Measurements from ENCODE around the gene TRIM45.

TRIM45 gene

DNA sequence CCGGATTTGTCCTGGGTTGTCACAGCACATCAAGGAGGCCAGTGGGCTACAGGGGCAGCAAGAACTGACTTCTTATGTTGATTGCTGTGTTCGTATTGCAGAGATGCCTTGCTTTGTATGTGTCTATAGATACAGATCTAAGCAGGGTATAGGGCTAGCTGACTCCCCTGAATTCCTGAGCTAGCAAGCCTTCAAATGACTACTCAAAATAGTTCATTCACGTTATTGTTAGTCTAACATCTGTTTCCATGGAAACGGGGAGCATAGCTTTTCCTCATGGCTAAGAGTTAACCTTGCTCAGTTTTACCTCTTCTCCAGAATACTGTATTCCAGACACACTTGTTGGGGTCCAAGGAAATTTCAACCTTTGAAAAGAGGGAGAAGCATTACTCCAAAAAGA is 24.1 kb downstream of the TRIM45 start:
- no peak for DNase-seq

DNA sequence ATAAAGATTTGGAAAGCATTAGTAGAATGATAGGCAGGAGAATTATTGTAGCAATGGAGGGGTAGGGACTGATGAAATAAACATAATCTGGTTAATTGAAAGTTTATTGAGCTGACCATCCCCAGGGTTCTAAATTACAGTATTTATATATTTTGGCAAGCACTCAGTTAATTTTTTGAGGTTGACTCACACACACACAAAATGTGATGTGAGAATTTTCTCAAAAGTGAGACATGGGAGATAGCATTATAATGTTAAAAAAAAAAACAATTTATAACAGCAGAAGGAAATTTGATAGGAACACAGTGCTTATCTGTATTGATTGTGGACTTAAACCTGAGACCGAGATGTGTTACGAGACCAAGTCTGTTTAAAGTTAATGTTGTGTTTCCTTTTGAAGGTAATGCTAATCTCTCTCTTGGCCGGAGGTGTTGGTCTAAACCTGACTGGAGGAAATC is 24.6 kb downstream of the TRIM45 start:
- no peak for DNase-seq

DNA sequence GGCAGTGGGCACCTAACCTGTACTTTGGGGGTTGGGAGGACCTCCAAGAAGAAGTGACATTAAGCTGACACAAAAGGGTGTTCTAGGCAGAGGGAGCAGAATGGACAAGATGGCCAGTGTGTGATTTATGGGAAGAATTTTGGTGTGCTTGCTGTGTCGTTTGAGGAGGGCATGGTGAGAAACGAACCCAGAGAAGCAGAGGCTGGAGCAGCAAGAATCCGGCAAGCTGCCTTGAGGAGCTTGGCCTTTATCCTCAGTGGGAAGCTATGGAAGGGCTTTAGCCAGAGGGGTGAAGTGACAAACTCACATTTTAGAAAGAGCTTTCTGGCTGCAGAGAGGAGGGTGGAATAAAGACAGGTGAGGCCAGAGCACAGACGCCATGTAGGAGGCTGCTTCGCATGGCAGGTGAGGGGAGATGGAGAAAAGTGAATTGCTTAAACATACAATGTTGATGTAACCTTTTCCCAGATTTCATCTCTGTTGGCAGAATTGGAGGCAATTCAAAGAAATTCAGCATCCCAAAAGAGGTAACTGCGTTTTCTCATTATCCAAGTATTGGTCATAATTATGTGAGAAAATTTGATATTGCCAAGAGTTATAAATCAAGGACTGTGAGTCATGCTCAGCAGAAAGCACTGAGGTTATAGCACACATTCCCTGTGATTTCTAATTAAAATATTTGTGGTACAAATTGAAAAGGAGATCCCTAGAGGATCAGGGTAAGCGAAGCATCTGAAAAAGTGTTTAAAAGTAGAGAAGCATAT is 26.5 kb downstream of the TRIM45 start:
- no peak for DNase-seq

DNA sequence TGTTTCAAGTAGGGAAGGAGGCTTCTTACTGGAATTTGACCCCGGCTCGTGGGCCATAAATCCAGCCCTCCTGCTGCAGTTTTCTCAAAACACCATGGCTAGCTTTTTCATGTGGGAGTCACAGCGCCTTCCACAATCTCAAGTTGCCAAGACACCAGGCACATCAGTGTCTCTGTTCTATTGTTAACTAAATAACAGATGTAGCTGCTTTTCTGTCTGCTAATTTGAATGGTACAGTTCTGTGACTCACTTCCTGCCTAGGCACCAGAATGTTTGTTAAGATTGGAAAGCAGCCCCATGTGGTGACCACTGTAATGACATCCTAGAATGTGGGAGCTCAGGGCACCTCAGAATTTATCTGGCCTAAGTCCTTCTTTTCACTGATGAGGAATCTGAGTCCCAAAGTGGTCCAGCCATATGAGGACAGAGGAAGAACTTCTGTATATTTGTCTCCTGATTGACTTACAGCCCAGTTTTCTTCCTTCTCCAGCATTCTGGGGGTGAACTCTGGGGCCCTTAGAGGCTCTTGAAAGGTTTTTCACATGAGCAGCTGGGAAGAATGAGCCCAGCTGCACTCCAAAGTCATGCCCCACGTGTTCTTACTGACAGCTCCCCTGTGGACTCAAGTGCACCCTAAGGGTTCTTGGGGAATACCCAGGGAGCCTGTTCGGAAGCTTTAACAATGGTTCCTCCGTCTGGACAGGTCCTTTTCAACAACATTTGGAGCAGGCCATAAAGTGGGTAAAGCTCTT is 27.5 kb downstream of the TRIM45 start:
- DNase-seq = peak in 1 of 2 donors; percentile 26

DNA sequence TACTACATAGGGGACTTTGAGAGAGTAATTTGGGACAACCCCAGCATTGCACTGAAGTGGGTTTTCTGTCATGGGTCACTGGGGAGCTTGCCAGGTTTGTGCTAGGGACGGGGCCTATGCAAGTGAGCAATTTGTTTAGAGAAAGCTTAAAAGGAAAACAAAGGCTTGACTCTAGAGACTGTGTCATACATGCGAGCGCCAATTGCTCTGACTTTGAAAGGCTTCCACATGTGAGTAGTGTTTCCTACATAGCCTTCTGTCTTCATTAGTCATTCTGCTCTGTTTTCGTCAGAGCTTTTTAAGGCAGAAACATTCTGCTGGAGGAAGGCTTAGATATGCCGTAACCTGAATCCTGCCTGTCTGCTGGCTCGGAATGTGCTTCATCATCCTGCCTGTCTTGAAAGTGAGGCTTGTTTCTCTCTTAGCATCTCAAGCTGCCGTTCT is 28.4 kb downstream of the TRIM45 start:
- peak; percentile 4 to 41 for DNase-seq

DNA sequence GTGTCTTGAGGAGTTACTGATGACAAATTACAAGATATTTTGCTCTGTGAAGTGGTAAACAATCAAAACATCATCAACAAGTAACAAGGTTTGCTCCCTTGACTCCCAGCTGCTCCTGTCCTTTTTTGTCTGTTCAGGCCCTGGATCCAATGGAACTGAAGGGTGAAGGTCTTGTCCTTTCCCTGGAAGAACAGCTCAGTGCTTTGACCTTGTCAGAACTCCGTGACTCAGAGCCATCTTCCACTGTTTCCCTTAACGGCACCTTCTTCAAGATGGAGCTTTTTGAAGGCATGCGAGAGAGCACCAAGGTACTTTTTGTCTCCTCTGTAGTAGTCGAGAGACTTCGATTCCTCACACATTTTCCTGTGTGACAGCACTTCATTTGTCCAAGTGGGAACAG is 29.0 kb downstream of the TRIM45 start:
- no peak for DNase-seq

DNA sequence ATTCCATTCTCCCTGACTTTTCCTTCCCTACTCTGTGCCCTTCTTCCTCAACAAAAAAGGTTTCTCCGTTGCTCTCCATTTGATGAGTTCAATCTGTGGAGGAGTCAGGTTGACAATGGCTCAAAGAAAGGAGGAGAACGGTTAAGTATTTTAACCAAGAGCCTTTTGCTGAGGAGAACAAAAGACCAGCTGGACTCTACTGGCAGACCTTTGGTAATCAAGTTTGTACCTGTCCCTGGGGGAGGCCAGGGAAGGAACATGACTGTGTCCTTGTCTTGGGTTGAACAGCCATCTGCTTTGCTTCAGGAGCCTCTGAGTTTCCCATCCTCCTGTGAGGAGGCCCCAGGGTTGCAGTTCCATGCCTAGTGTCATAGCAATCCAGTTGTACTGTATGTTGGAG is 31.6 kb downstream of the TRIM45 start:
- no peak for DNase-seq

DNA sequence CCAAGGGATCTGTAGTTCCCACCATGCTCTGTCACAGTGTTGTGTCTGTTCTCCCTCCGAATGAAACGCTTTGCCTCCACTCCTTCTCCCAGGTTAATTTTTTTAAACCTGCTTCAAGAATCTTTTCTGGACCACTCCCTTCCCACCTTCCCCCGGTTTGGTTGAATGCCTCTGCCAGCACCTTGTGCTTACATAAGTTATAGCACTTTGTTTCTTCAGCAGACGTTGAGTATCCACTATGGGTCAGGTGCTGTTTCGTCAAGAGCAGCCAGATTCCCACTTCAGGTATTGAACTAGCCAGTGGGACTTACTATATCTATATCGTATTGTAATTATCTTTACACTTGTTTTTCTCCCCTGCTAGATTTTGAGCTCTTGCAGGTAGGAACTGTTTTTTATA is 33.9 kb downstream of the TRIM45 start:
- no peak for DNase-seq

DNA sequence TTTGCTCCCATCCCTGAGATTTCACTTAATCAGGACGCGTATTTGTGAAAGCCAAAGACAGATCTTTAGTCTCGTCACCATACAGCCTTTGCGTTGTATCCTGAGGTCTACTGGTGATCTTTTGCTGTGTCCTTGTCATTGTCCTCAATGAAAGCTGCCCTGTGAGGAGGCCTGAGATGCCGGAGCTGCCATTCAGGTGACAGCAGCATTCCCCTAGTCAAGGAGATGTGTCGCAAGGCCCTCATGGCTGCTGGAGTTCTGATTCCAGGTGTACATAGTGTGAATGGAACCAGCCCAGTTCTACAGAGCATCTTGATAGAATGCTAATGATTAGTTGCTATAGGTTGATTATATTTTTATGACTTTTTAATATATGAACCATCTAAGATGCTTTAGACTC is 37.3 kb downstream of the TRIM45 start:
- no peak for DNase-seq

DNA sequence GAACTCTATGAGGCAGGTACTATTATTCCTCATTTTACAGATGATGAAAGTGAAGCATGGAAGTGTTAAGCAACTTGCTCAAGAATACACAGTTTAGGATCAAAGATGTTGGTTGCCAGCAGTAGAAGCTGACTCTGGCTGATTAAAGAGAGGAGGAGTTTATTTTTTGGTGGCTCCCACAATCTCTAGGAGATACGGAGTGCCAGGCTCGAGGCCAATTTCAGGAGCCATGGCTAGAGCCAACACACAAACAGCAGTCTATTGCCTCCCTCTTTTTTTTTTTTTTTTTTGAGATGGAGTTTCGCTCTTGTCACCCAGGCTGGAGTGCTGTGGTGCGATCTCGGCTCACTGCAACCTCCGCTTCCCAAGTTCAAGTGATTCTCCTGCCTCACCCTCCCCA is 41.8 kb downstream of the TRIM45 start:
- DNase-seq = no peak

DNA sequence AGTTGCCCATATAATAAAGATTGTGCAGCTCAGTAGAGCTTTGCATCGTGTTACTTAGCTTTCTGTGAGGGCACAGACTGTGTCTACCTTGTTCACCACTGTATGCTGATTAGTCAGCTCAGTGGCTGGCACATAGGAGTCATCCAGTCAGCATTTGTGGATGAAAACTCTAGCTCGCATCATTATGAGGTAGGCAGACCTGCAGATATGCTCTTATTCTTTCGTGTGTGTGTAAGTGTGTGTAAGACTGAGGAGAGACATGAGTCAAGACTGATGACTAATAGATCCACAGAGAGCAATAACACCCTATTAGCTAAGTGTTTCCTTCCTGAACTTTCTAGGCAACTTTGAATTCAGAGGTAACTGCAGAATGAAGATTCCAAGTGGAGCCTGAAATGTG is 44.3 kb downstream of the TRIM45 start:
- DNase-seq = no peak

DNA sequence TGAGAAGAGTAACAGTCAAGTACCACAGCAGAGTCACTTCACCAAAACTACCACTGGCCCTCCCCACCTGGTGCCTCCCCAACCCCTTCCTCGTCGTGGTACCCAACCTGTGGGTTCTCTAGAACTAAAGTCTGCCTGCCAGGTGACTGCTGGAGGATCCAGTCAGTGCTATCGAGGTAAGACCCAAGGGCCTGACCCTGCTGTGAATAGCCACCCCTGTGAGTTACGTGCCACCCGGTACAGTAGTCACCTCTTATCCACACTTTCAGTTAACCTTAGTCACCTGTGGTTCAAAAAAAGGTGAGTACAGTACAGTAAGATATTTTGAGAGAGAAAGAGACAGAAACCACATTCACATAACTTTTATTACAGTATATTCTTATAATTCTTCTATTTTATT is 44.9 kb downstream of the TRIM45 start:
- DNase-seq = no peak

DNA sequence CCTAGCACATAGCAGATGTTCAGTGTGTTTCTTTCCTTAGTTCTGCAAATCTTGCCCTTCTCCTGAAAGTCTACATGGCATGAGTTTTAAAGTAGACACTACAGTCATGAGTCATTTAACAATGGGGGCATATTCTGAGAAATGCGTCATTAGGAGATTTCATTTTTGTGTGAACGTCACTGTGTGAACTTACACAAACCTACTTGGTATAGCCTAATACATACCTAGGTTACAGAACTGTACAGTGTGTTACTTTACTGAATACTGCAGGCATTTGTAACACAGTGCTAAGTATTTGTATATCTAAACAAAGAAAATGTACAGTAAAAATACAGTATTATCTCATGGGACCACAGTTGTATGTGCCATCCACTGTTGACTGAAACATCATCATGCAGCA is 51.4 kb downstream of the TRIM45 start:
- no peak for DNase-seq

DNA sequence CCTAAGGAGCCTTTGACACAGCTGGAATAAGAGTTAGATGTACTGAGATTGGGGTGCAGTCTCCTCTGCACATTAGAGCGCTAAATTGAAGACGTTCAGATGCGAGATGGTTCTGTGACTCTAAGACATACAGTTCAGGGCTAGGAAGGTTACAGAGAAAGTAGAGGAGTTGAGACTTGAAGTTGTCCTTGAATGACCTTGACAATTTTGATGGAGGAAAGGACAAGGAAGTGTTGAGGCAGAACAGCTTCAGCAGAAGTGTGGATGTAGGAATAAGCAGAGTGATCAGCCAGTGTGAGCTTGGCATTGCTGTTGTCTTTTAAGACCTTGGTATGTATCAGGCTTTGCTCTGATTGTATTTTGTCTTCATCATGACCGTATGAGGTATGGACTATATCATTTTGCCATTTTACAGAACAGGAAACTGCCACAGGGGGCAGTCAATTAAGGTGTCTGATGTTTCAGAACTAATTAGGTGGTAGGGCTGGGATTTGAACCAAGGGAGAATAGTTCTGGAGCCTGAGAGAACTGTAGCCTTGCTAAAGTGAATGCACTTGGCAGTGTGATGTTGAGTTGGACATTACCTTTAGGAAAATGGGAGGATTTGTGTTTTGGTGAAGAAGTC is 52.2 kb downstream of the TRIM45 start:
- no peak for DNase-seq

DNA sequence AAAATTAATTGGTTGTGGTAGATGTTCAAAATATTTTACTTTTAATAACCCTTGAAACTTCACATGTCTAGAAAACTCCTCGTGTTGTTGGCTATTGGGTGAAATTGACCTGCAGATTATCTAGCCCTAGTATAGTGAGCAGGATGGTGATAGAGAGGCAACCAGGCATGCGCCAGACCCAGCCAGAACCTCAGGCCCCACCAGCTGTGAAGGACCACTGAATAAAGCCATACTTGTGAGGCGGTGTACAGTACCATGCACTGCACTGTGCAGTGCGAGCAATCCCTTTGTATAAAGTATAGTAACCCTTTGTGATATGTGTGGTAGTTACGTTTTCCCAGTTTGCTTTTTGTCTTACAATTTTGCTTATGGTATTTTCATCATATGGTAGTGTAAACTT is 53.0 kb downstream of the TRIM45 start:
- DNase-seq = peak in 1 of 2 donors; percentile 17

DNA sequence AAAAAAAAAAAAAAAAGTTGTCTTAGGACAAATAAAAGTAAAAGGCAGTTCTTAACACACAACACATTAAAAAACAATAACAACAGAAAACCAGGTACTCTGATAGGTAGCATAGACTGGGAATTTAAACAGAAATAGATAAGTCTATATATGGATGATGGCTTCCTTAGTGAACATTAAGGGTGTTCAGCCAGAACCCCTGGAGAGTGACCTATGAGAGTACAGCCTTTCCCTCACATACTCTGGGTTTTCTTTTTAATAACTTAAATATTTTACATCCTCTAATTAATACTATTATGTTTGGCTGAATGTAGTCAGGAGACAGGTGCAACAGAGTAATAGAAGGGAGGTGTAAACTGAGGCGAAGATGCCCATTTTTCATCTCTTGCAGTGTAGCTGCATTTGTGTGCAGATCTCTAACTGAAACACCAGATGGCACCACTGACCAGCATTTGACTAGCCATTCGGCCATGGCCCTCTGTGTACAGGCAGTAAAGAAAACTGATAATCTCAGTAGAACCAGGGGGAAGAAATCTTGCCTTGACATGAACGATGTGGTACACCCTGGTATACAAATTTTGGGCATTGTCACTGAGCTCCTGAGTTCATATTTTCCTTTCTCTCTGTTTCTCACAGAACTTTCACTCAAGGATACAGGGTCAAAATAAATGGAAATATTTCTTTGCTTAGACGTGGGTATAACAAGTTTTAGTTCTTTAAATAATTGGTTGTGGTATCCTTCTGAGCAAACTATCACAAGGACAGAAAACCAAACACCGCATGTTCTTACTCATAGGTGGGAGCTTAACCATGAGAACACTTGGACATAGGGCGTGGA is 53.8 kb downstream of the TRIM45 start:
- peak; percentile 42 to 73 for DNase-seq

DNA sequence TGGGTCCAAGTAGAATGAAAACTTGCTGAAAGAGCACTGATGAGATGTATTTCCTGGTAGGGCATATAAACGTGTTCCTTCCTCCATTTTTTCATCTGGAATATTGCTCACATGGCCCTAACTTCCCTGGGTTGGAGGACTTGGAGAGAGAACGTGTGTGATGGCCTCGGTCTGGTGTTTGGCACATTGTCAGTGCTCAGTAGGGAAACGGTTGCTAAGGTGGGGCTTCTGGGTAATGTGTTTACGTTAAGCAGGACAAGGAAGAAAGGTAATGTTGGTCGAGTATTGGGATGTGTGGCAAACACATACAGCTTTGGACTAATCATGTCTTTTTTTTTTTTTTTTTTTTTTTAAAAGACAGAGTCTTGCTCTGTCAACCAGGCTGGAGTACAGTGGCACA is 55.2 kb downstream of the TRIM45 start:
- no peak for DNase-seq

DNA sequence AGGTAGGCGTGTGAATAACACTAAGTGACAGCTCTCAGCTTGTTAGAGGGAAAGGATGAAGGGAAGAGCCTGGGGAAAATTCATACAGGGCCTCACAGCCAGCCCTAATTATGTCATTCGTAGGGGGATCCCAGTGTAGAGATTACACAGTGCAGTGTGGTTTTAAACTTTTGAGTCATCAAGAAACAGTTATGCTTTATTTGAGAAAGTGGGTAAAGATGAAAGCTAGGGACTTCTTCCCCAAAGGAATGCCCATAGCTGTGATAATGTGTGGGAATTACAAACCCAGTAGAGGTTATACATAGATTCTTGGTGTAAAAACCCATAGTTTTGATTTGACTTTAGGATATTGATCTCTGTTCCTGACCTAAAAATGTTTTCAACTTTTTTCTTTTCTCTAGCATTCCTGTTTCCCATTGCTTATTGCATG is 59.5 kb downstream of the TRIM45 start:
- no peak for DNase-seq

Data from hippocampal formation (tissue), 2 donors.